ENCODE data around the gene DLGAP1. TPM values are rescaled to one million over a fixed set of nuclear protein-coding genes. Genes with fewer than 3 reads are reported as not detected.

Gene DLGAP1
- total and polyA plus RNA-seq, 10 donors = 0.11 to 6.0 (median 2.1) TPM

GRCh38 chr18:3775996-3776395 lies 679.1 kb downstream of the DLGAP1 start:
- 87 to 94% (median 91%) methylated on average over 5 of the region's 5 CpGs for WGBS, 5 donors
- H3K4me1 ChIP-seq = peaks cover 0 to 11% (median 7%) of the 10 kb centered on the region in 6 donors
- DNase-seq = no peak
- no peaks in the 10 kb centered on the region for H3K9me3 ChIP-seq
- H3K36me3 ChIP-seq = no peaks in the 10 kb centered on the region
- no peak overlapping the region for H3K27ac ChIP-seq
- intact Hi-C loops (cut with DNase I; ENCODE audit: low total_unique reads) = no loop called here
- TF ChIP-seq POLR2A (IDR thresholded peaks at IDR 0.05) (no peak), POLR2AphosphoS5 (IDR thresholded peaks at IDR 0.05) (no peak)
- TF ChIP-seq, protein P1, sequence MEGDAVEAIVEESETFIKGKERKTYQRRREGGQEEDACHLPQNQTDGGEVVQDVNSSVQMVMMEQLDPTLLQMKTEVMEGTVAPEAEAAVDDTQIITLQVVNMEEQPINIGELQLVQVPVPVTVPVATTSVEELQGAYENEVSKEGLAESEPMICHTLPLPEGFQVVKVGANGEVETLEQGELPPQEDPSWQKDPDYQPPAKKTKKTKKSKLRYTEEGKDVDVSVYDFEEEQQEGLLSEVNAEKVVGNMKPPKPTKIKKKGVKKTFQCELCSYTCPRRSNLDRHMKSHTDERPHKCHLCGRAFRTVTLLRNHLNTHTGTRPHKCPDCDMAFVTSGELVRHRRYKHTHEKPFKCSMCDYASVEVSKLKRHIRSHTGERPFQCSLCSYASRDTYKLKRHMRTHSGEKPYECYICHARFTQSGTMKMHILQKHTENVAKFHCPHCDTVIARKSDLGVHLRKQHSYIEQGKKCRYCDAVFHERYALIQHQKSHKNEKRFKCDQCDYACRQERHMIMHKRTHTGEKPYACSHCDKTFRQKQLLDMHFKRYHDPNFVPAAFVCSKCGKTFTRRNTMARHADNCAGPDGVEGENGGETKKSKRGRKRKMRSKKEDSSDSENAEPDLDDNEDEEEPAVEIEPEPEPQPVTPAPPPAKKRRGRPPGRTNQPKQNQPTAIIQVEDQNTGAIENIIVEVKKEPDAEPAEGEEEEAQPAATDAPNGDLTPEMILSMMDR (IDR thresholded peaks at IDR 0.05 in 8 of 11, conservative IDR thresholded peaks at IDR 0.05 in 3 of 11) = no peak
- peaks cover 0 to 8% (median under 1%) of the 10 kb centered on the region in 7 donors for H3K27me3 ChIP-seq (replicated peaks in 1 of 7)
- no peak overlapping the region for H3K4me3 ChIP-seq

DNA sequence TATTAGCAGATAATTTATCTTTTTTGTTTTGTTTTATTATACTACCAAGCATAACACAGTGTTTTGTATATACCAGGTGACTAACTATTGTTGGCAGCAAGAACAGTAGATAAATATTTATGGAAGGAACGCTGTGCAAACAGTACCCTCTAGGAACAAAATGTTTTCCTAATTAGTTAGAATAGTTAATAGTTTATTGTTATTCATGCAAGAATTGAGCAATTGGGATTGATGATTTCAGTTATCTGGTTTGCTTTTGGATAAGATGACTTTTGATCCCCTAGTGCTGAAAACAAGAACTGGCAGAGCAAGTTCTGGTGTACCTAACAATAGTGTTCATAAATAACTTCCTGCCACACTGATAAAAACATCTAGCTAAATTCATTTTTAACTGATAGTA lies 681.8 kb downstream of the DLGAP1 start:
- intact Hi-C loops (cut with DNase I; ENCODE audit: low total_unique reads) = loop anchor here (5.0 kb wide), 1 partner anchor 219 kb away; no protein-coding TSS in a partner anchor
- Histone ChIP-seq H3K27ac (no peak overlapping the region), H3K9me3 (no peaks in the 10 kb centered on the region), H3K4me1 (peaks cover 0 to 17% (median 10%) of the 10 kb centered on the region in 6 donors), H3K27me3 (replicated peaks in 1 of 7) (peaks cover 0 to 18% (median 3%) of the 10 kb centered on the region in 7 donors), H3K4me3 (no peak overlapping the region), H3K36me3 (no peaks in the 10 kb centered on the region)
- WGBS, 5 donors = 79 to 93% (median 92%) methylated on average over 1 of the region's 1 CpG
- TF ChIP-seq, protein P1 (IDR thresholded peaks at IDR 0.05 in 8 of 11, conservative IDR thresholded peaks at IDR 0.05 in 3 of 11) = no peak
- TF ChIP-seq POLR2AphosphoS5 (IDR thresholded peaks at IDR 0.05) (no peak), POLR2A (IDR thresholded peaks at IDR 0.05) (no peak)
- no peak for DNase-seq

GRCh38 chr18:3771121-3771971 lies 683.8 kb downstream of the DLGAP1 start:
- H3K27me3 ChIP-seq (replicated peaks in 1 of 7) = peaks cover 0 to 21% (median 3%) of the 10 kb centered on the region in 7 donors
- peak; percentile 93 for DNase-seq
- TF ChIP-seq, protein P1 (IDR thresholded peaks at IDR 0.05 in 8 of 11, conservative IDR thresholded peaks at IDR 0.05 in 3 of 11) = peak; percentile 86 to 96 (median 92)
- TF ChIP-seq POLR2A (IDR thresholded peaks at IDR 0.05) (no peak), POLR2AphosphoS5 (IDR thresholded peaks at IDR 0.05) (peak; percentile 28 to 72 (median 65))
- WGBS, 5 donors = 4 to 6% (median 5%) methylated on average over 35 to 40 of the region's 40 CpGs
- H3K4me3 ChIP-seq = peak overlapping the region in 3 of 8 donors; percentile 17 to 55 (median 21)
- peaks cover 0 to 17% (median 10%) of the 10 kb centered on the region in 6 donors for H3K4me1 ChIP-seq
- H3K27ac ChIP-seq = peak overlapping the region in 2 of 8 donors; percentile 17 to 49
- intact Hi-C loops (cut with DNase I; ENCODE audit: low total_unique reads) = loop anchor here (5.0 kb wide), 1 partner anchor 221 kb away; no protein-coding TSS in a partner anchor
- H3K36me3 ChIP-seq = no peaks in the 10 kb centered on the region
- H3K9me3 ChIP-seq = peaks cover 0 to 2% (median 0%) of the 10 kb centered on the region in 8 donors

DNA sequence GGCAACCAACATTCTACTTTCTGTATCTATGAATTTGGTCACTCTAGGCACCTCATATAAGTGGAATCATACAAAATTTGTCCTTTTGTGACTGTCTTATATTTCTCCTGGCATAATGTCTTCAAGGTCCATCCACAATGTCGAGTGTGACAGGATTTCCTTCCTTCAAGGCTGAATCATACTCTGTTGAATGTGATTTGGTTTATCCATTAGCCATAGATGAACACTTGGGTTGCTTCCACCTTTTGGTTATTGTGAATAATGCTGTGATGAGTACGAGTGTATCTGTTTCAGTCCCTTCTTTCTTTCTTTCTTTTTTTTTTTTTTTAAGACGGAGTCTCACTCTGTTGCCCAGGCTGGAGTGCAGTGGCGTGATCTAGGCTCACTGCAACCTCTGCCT lies 693.8 kb downstream of the DLGAP1 start:
- TF ChIP-seq POLR2A (IDR thresholded peaks at IDR 0.05) (no peak), POLR2AphosphoS5 (IDR thresholded peaks at IDR 0.05) (no peak)
- TF ChIP-seq, protein P1 (IDR thresholded peaks at IDR 0.05 in 8 of 11, conservative IDR thresholded peaks at IDR 0.05 in 3 of 11) = no peak
- 65 to 78% (median 72%) methylated on average over 4 of the region's 4 CpGs for WGBS, 5 donors
- Histone ChIP-seq H3K4me1 (no peaks in the 10 kb centered on the region), H3K27me3 (replicated peaks in 1 of 7) (peaks cover 0 to 7% (median 0%) of the 10 kb centered on the region in 7 donors), H3K27ac (no peak overlapping the region), H3K4me3 (no peak overlapping the region), H3K36me3 (no peaks in the 10 kb centered on the region), H3K9me3 (peaks cover 0 to 32% (median 18%) of the 10 kb centered on the region in 8 donors)
- intact Hi-C loops (cut with DNase I; ENCODE audit: low total_unique reads) = no loop called here
- DNase-seq = no peak

All from spleen (tissue), 11 donors.